ENCODE data around the gene GNAL. TPM values are rescaled to one million over a fixed set of nuclear protein-coding genes. Genes with fewer than 3 reads are reported as not detected.

Gene GNAL
- total and polyA plus RNA-seq, 2 experiments from 2014 or later = 7.5 to 21.6 TPM

- Histone ChIP-seq H3K4me3 (no peak overlapping the region), H4K20me1 (replicated peaks; ENCODE audit: insufficient read depth) (no peaks in the 10 kb centered on the region), H3K4me1 (ENCODE audit: insufficient read depth) (peaks cover 3% of the 10 kb centered on the region), H3K36me3 (ENCODE audit: insufficient read depth) (0 out of 2 replicates have a peak, but pooled peaks cover 3% of the 10 kb centered on the region), H2AFZ (no peak overlapping the region), H3K4me2 (no peak overlapping the region), H3K27me3 (ENCODE audit: insufficient read depth) (no peaks in the 10 kb centered on the region), H3K9me2 (ENCODE audit: insufficient read depth) (no peaks in the 10 kb centered on the region), H3K79me2 (replicated peaks; ENCODE audit: insufficient read depth) (no peaks in the 10 kb centered on the region), H3K27ac (ENCODE audit: low read depth) (no peak overlapping the region), H3F3A (replicated peaks; ENCODE audit: low read depth) (no peaks in the 10 kb centered on the region)
- no peak overlapping the region for H3K27ac Mint-ChIP-seq
- no peaks in the 10 kb centered on the region for H3K9me3 Mint-ChIP-seq
- peaks cover 15% of the 10 kb centered on the region; the same call in 2 of the 3 replicates for H3K36me3 Mint-ChIP-seq (ENCODE audit: low read depth)
- H3K4me1 Mint-ChIP-seq = peaks cover 20% of the 10 kb centered on the region
- H3K4me3 Mint-ChIP-seq = no peak overlapping the region
- ATAC-seq (no peak), DNase-seq (ENCODE audit: low spot score) (no peak)
- H3K27me3 Mint-ChIP-seq (ENCODE audit: insufficient read depth, low read depth, poor library complexity) = peaks cover 5% of the 10 kb centered on the region
- no peak for TF ChIP-seq REST (IDR thresholded peaks at IDR 0.05; ENCODE audit: unreplicated experiment)
- no peak for TF ChIP-seq ETS1 (IDR thresholded peaks at IDR 0.05)
- no peak for TF ChIP-seq POLR2AphosphoS5 (IDR thresholded peaks at IDR 0.05; ENCODE audit: low read depth)
- TF ChIP-seq CREB1 (CRISPR knock-in tag; IDR thresholded peaks at IDR 0.05; ENCODE audit: low read depth) = no peak
- TF ChIP-seq EZH2 (IDR thresholded peaks at IDR 0.05; ENCODE audit: low read depth, unreplicated experiment) = no peak
Observed at GRCh38 chr18:11882636-11883035, 193.6 kb downstream of the GNAL start.

- Mint-ChIP-seq H3K27me3 (ENCODE audit: insufficient read depth, low read depth, poor library complexity) (peaks cover 5% of the 10 kb centered on the region), H3K4me3 (no peak overlapping the region), H3K27ac (no peak overlapping the region), H3K36me3 (ENCODE audit: low read depth) (peaks cover 15% of the 10 kb centered on the region; the same call in 2 of the 3 replicates), H3K9me3 (no peaks in the 10 kb centered on the region), H3K4me1 (peaks cover 16% of the 10 kb centered on the region)
- no peaks in the 10 kb centered on the region for H3K27me3 ChIP-seq (ENCODE audit: insufficient read depth)
- H3F3A ChIP-seq (replicated peaks; ENCODE audit: low read depth) = no peaks in the 10 kb centered on the region
- no peaks in the 10 kb centered on the region for H3K79me2 ChIP-seq (replicated peaks; ENCODE audit: insufficient read depth)
- H4K20me1 ChIP-seq (replicated peaks; ENCODE audit: insufficient read depth) = no peaks in the 10 kb centered on the region
- H3K36me3 ChIP-seq (ENCODE audit: insufficient read depth) = 0 out of 2 replicates have a peak, but pooled peaks cover 3% of the 10 kb centered on the region
- no peak overlapping the region for H3K4me3 ChIP-seq
- H3K4me1 ChIP-seq (ENCODE audit: insufficient read depth) = no peaks in the 10 kb centered on the region; the same call in 1 of the 2 replicates
- H3K27ac ChIP-seq (ENCODE audit: low read depth) = no peak overlapping the region
- no peak for ATAC-seq
- no peaks in the 10 kb centered on the region for H3K9me2 ChIP-seq (ENCODE audit: insufficient read depth)
- H3K4me2 ChIP-seq = no peak overlapping the region
- DNase-seq (ENCODE audit: low spot score) = no peak
- H2AFZ ChIP-seq = no peak overlapping the region
- no peak for TF ChIP-seq CREB1 (CRISPR knock-in tag; IDR thresholded peaks at IDR 0.05; ENCODE audit: low read depth)
- TF ChIP-seq ZNF114 (CRISPR knock-in tag; IDR thresholded peaks at IDR 0.05) = no peak
- TF ChIP-seq JUNB (IDR thresholded peaks at IDR 0.05; ENCODE audit: unreplicated experiment) = no peak
- no peak for TF ChIP-seq EZH2 (IDR thresholded peaks at IDR 0.05; ENCODE audit: low read depth, unreplicated experiment)
- no peak for TF ChIP-seq ZNF462 (CRISPR knock-in tag; IDR thresholded peaks at IDR 0.05)
- no peak for TF ChIP-seq EZH2phosphoT487 (IDR thresholded peaks at IDR 0.05; ENCODE audit: unreplicated experiment)
Observed at GRCh38 chr18:11883153-11883552, 194.1 kb downstream of the GNAL start.

All from GM23338 (cell line).